Measurements from ENCODE around the gene CCDC32.
A peak's percentile ranks its signal among the peaks of the same experiment; 100 is the strongest.

CCDC32 gene

DNA sequence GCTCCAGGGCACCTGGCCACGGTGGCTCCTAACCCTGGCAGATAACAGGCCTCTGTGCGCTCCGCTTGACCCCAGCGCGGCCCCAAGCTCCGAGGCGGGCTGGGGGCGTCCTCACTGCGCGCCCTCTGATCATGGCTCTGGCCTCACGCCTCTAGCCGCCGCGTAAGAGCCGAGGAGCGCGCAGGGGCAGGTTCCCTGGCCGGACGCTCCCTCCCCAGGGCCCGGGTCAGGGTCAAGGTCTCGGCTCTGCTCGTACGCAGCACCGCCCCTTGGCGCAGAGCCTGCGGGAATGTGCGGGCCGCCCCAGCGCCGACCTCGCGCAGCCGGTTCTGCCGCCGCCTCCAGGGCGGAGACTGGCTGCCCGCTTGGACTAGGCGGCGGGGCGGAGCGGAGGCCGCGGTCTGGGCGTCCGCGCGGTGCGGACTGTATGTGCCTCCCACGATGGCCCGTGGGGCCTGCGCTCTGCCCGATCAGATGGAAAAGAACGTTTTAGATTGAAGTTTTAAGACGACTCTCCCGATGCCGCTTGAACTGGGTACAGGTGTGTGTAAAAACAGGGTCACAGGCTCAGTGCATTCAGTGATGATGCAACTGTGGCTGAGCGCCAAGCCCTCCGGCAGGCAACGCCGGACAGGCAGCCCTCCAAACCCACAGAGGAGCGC lies 53.2 kb downstream of the CCDC32 start:
- peak overlapping the region in 1 of 2 experiments; percentile 6 for H2BK12ac ChIP-seq (ENCODE audit: low read length in 2 of 2)
- H2BK120ac ChIP-seq (ENCODE audit: low read depth, low read length), result no peak overlapping the region
- no peak overlapping the region for H3K27ac ChIP-seq (ENCODE audit: low read length, poor library complexity, severe bottlenecking)
- H3K27me3 ChIP-seq (ENCODE audit: control insufficient read depth in 1 of 2, insufficient read depth in 1 of 2, low read length in 2 of 2), result peaks cover 14 to 23% of the 10 kb centered on the region in 2 experiments
- H2AK5ac ChIP-seq (ENCODE audit: low read length, severe bottlenecking), result no peak overlapping the region
- peak overlapping the region in 1 of 2 experiments; percentile 39 for H3K18ac ChIP-seq (ENCODE audit: low read depth in 1 of 2, low read length in 2 of 2)
- H3K4me1 ChIP-seq (ENCODE audit: control insufficient read depth, insufficient read depth, low read depth, low read length), result peaks cover 17% of the 10 kb centered on the region
- peak; percentile 57 for DNase-seq
- H2AFZ ChIP-seq (ENCODE audit: low read depth, low read length), result peak overlapping the region; percentile 15
- no peaks in the 10 kb centered on the region for H3K79me1 ChIP-seq (replicated peaks; ENCODE audit: low read length, poor library complexity, severe bottlenecking)
- H3K4ac ChIP-seq (ENCODE audit: low read depth in 1 of 2, low read length in 2 of 2), result no peak overlapping the region
- peak overlapping the region; percentile 71 for H3K9ac ChIP-seq (ENCODE audit: low read length)
- H3K4me3 ChIP-seq (ENCODE audit: insufficient read depth in 1 of 2, low read depth in 1 of 2, low read length in 2 of 2), result peak overlapping the region; percentile 65 to 78
- H2BK15ac ChIP-seq (ENCODE audit: low read depth, poor library complexity, severe bottlenecking), result peak overlapping the region; percentile 12
- no peaks in the 10 kb centered on the region for H3K9me3 ChIP-seq (ENCODE audit: control insufficient read depth, low read length)
- peak overlapping the region; percentile 55 for H4K91ac ChIP-seq (ENCODE audit: low read length)
- no peak overlapping the region for H3K14ac ChIP-seq (ENCODE audit: low read length in 2 of 2)
- H3K23ac ChIP-seq (ENCODE audit: low read length in 2 of 2), result peak overlapping the region in 1 of 2 experiments; percentile 14
- H3K36me3 ChIP-seq (ENCODE audit: control insufficient read depth in 1 of 2, insufficient read depth in 2 of 2, low read depth in 1 of 2, low read length in 2 of 2), result no peaks in the 10 kb centered on the region
- peak overlapping the region; percentile 100 for H3K4me2 ChIP-seq (ENCODE audit: low read length, poor library complexity, severe bottlenecking)
- H4K8ac ChIP-seq (ENCODE audit: low read length), result peak overlapping the region; percentile 86
- WGBS, result 4% methylated on average over 54 of the region's 61 CpGs
- no peak overlapping the region for H2BK5ac ChIP-seq (ENCODE audit: low read depth, low read length, poor library complexity, severe bottlenecking)

GRCh38 chr15:40511093-40511471 lies 53.8 kb downstream of the CCDC32 start:
- H3K9me3 ChIP-seq (ENCODE audit: control insufficient read depth, low read length), result no peaks in the 10 kb centered on the region
- H2AFZ ChIP-seq (ENCODE audit: low read depth, low read length), result peak overlapping the region; percentile 15
- peak overlapping the region; percentile 71 for H3K9ac ChIP-seq (ENCODE audit: low read length)
- H3K27me3 ChIP-seq (ENCODE audit: control insufficient read depth in 1 of 2, insufficient read depth in 1 of 2, low read length in 2 of 2), result peaks cover 14 to 23% of the 10 kb centered on the region in 2 experiments
- peak overlapping the region; percentile 100 for H3K4me2 ChIP-seq (ENCODE audit: low read length, poor library complexity, severe bottlenecking)
- H4K8ac ChIP-seq (ENCODE audit: low read length), result peak overlapping the region; percentile 86
- H2BK5ac ChIP-seq (ENCODE audit: low read depth, low read length, poor library complexity, severe bottlenecking), result no peak overlapping the region
- H3K79me1 ChIP-seq (replicated peaks; ENCODE audit: low read length, poor library complexity, severe bottlenecking), result no peaks in the 10 kb centered on the region
- H2BK12ac ChIP-seq (ENCODE audit: low read length in 2 of 2), result peak overlapping the region in 1 of 2 experiments; percentile 6
- peak overlapping the region; percentile 65 to 78 for H3K4me3 ChIP-seq (ENCODE audit: insufficient read depth in 1 of 2, low read depth in 1 of 2, low read length in 2 of 2)
- H3K4me1 ChIP-seq (ENCODE audit: control insufficient read depth, insufficient read depth, low read depth, low read length), result peaks cover 17% of the 10 kb centered on the region
- H3K18ac ChIP-seq (ENCODE audit: low read depth in 1 of 2, low read length in 2 of 2), result no peak overlapping the region
- peak overlapping the region in 1 of 2 experiments; percentile 23 for H3K23ac ChIP-seq (ENCODE audit: low read length in 2 of 2)
- no peak overlapping the region for H2AK5ac ChIP-seq (ENCODE audit: low read length, severe bottlenecking)
- H3K14ac ChIP-seq (ENCODE audit: low read length in 2 of 2), result no peak overlapping the region
- no peak overlapping the region for H2BK15ac ChIP-seq (ENCODE audit: low read depth, poor library complexity, severe bottlenecking)
- H3K36me3 ChIP-seq (ENCODE audit: control insufficient read depth in 1 of 2, insufficient read depth in 2 of 2, low read depth in 1 of 2, low read length in 2 of 2), result no peaks in the 10 kb centered on the region
- 34% methylated on average over 22 of the region's 22 CpGs for WGBS
- peak overlapping the region; percentile 55 for H4K91ac ChIP-seq (ENCODE audit: low read length)
- no peak overlapping the region for H3K4ac ChIP-seq (ENCODE audit: low read depth in 1 of 2, low read length in 2 of 2)
- H2BK120ac ChIP-seq (ENCODE audit: low read depth, low read length), result no peak overlapping the region
- H3K27ac ChIP-seq (ENCODE audit: low read length, poor library complexity, severe bottlenecking), result no peak overlapping the region
- DNase-seq, result no peak

DNA sequence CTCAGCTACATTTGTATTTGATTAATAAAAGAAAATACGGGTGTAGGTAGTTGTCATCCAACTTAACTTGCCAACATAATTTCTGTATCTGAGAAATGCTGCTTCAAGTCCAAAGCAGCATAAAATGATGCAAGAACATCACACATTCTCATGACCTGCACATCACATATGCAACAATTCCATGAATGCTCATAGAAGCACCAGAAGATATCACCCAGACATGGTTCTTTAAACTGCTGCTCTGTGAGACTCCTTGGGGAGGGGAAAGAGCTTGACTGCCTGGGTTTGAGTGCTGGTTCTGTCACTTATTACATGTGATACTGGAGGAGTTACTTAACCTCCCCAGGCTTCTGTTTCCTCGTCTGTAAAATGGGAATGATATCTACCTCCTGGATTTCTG lies 54.6 kb downstream of the CCDC32 start:
- Histone ChIP-seq H3K14ac (ENCODE audit: low read length in 2 of 2) (no peak overlapping the region), H3K18ac (ENCODE audit: low read depth in 1 of 2, low read length in 2 of 2) (no peak overlapping the region), H2AFZ (ENCODE audit: low read depth, low read length) (no peak overlapping the region), H3K4ac (ENCODE audit: low read depth in 1 of 2, low read length in 2 of 2) (no peak overlapping the region), H3K4me1 (ENCODE audit: control insufficient read depth, insufficient read depth, low read depth, low read length) (peaks cover 17% of the 10 kb centered on the region), H2BK15ac (ENCODE audit: low read depth, poor library complexity, severe bottlenecking) (no peak overlapping the region), H3K9me3 (ENCODE audit: control insufficient read depth, low read length) (no peaks in the 10 kb centered on the region), H2BK5ac (ENCODE audit: low read depth, low read length, poor library complexity, severe bottlenecking) (no peak overlapping the region), H3K9ac (ENCODE audit: low read length) (no peak overlapping the region), H3K36me3 (ENCODE audit: control insufficient read depth in 1 of 2, insufficient read depth in 2 of 2, low read depth in 1 of 2, low read length in 2 of 2) (no peaks in the 10 kb centered on the region), H3K79me1 (replicated peaks; ENCODE audit: low read length, poor library complexity, severe bottlenecking) (no peaks in the 10 kb centered on the region), H2BK12ac (ENCODE audit: low read length in 2 of 2) (no peak overlapping the region), H3K23ac (ENCODE audit: low read length in 2 of 2) (no peak overlapping the region), H2BK120ac (ENCODE audit: low read depth, low read length) (no peak overlapping the region), H2AK5ac (ENCODE audit: low read length, severe bottlenecking) (no peak overlapping the region), H3K27me3 (ENCODE audit: control insufficient read depth in 1 of 2, insufficient read depth in 1 of 2, low read length in 2 of 2) (peaks cover 14 to 23% of the 10 kb centered on the region in 2 experiments), H4K8ac (ENCODE audit: low read length) (no peak overlapping the region), H3K4me2 (ENCODE audit: low read length, poor library complexity, severe bottlenecking) (no peak overlapping the region), H3K4me3 (ENCODE audit: insufficient read depth in 1 of 2, low read depth in 1 of 2, low read length in 2 of 2) (no peak overlapping the region), H3K27ac (ENCODE audit: low read length, poor library complexity, severe bottlenecking) (no peak overlapping the region), H4K91ac (ENCODE audit: low read length) (no peak overlapping the region)
- DNase-seq, result no peak
- 94% methylated on average over 2 of the region's 2 CpGs for WGBS

DNA sequence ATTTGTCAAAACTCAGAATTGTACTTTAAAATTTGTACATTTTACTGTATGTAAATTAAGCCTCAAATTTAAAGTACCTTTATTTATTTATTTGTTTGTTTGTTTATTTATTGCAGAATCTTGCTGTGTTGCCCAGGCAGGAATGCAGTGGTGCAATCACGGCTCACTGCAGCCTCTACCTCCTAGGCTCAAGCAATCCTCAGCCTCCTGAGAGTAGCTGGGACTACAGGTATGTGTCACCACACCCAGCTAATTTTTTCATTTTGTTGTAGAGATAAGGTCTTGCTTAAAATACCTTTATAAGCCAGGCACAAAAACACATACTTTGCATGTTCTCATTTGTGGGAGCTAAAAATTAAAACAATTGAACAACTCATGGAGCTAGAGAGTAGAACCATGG lies 56.6 kb downstream of the CCDC32 start:
- Histone ChIP-seq H3K27ac (ENCODE audit: low read length, poor library complexity, severe bottlenecking) (no peak overlapping the region), H2AK5ac (ENCODE audit: low read length, severe bottlenecking) (no peak overlapping the region), H2BK12ac (ENCODE audit: low read length in 2 of 2) (no peak overlapping the region), H3K79me1 (replicated peaks; ENCODE audit: low read length, poor library complexity, severe bottlenecking) (no peaks in the 10 kb centered on the region), H3K14ac (ENCODE audit: low read length in 2 of 2) (no peak overlapping the region), H3K9me3 (ENCODE audit: control insufficient read depth, low read length) (no peaks in the 10 kb centered on the region), H4K8ac (ENCODE audit: low read length) (no peak overlapping the region), H3K36me3 (ENCODE audit: control insufficient read depth in 1 of 2, insufficient read depth in 2 of 2, low read depth in 1 of 2, low read length in 2 of 2) (no peaks in the 10 kb centered on the region), H3K4me3 (ENCODE audit: insufficient read depth in 1 of 2, low read depth in 1 of 2, low read length in 2 of 2) (no peak overlapping the region), H3K4me2 (ENCODE audit: low read length, poor library complexity, severe bottlenecking) (no peak overlapping the region), H4K91ac (ENCODE audit: low read length) (no peak overlapping the region), H2BK15ac (ENCODE audit: low read depth, poor library complexity, severe bottlenecking) (no peak overlapping the region), H2BK5ac (ENCODE audit: low read depth, low read length, poor library complexity, severe bottlenecking) (no peak overlapping the region), H3K4ac (ENCODE audit: low read depth in 1 of 2, low read length in 2 of 2) (no peak overlapping the region), H3K18ac (ENCODE audit: low read depth in 1 of 2, low read length in 2 of 2) (no peak overlapping the region), H3K27me3 (ENCODE audit: control insufficient read depth in 1 of 2, insufficient read depth in 1 of 2, low read length in 2 of 2) (peaks cover 14 to 26% of the 10 kb centered on the region in 2 experiments), H2AFZ (ENCODE audit: low read depth, low read length) (no peak overlapping the region), H3K9ac (ENCODE audit: low read length) (no peak overlapping the region), H3K4me1 (ENCODE audit: control insufficient read depth, insufficient read depth, low read depth, low read length) (peaks cover 17% of the 10 kb centered on the region), H3K23ac (ENCODE audit: low read length in 2 of 2) (no peak overlapping the region), H2BK120ac (ENCODE audit: low read depth, low read length) (no peak overlapping the region)
- no CpG with 5 or more reads among the region's 1 CpG for WGBS
- DNase-seq, result no peak

Data from mesenchymal stem cell (in vitro differentiated cells and primary cell).